ENCODE measurements around the gene IL17RB.

IL17RB gene

DNA sequence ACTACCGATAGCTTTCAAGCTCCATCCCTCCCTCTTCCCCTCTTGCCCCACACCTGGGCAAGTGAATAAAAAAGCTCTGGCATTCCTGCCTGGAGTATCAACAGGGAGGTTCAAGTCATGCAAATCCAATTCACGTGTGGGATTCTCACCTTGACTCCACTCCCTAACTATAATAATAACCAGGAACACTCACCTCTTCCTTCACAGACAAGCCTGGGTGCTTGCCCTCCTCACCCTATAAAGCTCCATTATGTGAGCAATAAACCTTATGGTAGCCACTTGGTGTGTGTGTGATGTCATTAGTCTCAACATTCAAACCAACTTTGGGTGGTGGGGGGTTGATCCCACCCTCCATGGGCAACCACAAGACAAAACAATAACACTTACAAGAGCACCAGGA, 16.8 kb upstream of the IL17RB start:
- no peak for DNase-seq (ENCODE audit: low read depth)

DNA sequence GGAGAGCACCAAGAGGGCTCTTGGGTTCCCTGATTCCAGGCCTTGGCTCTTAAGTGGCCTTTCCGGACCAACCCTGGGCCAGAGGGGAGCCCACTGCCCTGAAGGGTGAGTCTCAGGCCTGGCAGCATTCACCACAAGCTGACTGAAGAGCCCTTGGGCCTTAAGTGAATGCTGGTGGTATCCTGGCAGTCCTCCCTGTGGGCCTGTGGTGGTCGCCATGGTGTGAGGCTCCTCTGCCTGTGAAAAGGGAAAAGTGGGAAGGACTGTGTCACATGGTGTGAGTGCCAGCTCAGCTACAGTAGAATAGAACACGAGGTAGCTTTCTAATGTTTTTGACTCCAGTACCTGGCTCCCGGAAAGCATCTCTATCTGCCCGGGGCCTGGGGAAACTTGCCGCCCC, 15.4 kb upstream of the IL17RB start:
- DNase-seq (ENCODE audit: low read depth), result no peak

- no peak for DNase-seq (ENCODE audit: low read depth)
These were observed 13.2 kb upstream of the IL17RB start for GRCh38 chr3:53833053-53833645.

GRCh38 chr3:53833700-53834099, 12.7 kb upstream of the IL17RB start:
- no peak for DNase-seq (ENCODE audit: low read depth)

GRCh38 chr3:53834429-53835095, 11.8 kb upstream of the IL17RB start:
- DNase-seq (ENCODE audit: low read depth), result no peak

GRCh38 chr3:53835257-53835656, 11.1 kb upstream of the IL17RB start:
- no peak for DNase-seq (ENCODE audit: low read depth)

GRCh38 chr3:53836084-53836872, 10.1 kb upstream of the IL17RB start:
- DNase-seq (ENCODE audit: low read depth), result no peak

DNA sequence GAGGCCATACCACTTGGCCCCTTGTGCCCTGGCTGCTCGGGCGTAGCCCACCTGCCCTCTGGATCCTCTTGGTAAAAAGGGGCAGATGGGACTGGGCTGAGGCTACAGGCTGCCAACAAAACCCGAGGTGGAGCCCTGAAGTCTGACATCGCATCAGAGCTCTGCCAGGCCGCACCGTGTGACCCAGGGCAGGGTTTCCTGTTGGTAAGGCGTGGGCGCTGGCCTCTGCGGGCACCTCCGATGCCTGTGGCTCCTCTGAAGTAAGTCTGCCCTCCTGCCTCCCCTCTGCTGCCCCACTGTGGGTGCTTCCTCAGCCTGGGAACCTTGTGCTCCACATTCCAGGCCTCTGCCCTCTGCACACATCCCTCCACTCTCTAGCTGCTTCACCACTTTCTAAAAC, 9.0 kb upstream of the IL17RB start:
- no peak for DNase-seq (ENCODE audit: low read depth)

DNA sequence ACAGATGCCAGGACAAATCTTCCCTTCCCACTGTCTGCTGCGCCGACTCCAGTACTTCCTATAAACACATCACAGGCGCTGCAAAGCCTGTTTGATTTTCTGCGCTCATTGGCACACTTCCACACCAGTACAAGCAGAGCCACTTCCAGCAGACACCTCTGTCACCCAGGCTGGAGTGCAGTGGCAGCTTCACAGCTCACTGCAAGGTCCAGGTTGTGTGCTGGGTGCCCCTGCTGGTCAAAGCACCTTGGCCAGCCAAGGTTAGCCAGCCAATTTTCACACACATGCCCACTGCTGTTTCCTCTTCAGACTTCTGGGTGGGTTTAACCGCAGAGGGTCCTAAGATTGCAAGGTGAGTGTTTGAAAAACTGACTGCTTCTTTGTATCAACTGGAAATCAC, 5.1 kb upstream of the IL17RB start:
- DNase-seq (ENCODE audit: low read depth), result no peak

DNA sequence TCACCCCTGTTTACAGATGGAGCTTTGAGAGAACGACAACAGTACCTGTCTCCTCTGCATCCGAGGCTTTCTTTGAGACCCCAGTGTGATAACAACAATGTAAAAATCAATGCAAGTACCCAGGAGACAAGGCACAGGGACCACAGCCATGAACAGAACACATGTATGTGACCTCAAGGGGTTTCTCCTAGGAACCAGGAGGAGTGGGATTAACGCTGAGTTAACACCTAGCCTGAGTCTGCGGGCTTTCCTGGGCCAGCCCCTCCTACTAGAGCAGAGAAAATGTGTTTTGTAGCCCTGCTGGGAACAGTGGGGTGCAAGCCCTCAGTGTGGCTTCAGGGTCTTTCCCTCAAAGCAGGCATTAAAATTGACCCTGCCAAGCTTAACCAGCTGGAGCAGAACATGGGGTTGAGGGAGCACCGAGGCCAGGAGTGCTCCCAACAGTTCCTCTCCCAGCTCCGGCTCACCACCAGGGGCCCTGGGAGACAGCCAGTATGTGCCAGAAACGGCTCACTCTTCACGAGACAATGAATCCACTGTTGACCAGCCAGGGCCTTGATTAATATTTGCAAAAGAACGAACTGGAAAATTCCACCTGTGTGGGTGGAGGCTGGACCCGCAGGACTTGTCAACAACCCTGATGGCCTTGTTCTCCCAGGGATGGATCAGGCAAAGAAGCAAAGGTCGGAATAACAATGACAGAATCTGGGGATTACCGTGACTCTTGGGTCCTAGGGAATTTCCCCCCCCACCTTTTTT, 3.8 kb upstream of the IL17RB start:
- no peak for DNase-seq (ENCODE audit: low read depth)

DNA sequence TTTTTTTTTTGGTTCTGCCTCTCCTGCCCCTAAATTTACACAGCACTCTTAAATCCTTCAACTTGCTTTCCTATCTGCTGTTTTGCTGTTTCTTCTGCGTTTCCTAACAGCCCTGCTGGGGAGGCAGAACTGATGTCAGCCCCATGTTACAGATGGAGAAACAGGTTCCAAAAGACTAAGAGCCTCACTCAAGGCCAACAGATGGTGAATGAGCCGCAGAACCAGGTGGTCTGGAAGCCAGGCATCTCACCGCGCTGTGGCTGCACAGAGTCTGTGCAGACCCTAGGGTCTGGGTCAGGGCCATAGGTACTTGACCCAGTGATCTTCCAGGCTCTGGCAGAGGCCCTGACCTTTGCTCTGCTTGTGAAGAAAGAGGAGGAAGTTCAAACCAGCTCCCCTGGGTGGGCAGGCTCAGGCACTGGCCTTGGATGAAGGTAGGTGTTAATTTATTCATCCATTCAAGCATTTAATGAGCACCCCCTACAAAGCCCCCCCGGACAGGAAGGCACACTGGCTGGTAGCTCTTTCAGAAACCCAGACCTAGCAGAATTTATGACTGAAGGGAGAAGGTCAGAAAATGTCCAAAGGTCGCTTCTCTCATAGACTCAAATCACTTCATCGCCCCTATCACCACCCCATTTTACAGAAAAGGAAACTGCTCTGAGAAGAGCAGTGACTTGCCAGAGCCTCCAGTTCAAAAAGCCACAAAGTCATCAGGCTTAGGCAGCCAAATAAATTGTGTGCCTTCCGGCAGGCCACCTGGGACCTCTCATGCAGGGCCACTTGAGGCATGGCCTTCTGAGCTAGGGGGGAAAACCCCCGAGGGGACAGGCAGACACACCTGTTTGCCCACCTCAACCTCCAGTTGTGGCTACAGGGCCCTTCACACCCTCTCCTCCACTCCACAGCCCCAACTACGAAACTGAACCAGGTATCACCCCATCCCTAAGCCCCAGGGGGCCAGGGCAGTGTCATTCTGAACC, 2.9 kb upstream of the IL17RB start:
- no peak for DNase-seq (ENCODE audit: low read depth)

DNA sequence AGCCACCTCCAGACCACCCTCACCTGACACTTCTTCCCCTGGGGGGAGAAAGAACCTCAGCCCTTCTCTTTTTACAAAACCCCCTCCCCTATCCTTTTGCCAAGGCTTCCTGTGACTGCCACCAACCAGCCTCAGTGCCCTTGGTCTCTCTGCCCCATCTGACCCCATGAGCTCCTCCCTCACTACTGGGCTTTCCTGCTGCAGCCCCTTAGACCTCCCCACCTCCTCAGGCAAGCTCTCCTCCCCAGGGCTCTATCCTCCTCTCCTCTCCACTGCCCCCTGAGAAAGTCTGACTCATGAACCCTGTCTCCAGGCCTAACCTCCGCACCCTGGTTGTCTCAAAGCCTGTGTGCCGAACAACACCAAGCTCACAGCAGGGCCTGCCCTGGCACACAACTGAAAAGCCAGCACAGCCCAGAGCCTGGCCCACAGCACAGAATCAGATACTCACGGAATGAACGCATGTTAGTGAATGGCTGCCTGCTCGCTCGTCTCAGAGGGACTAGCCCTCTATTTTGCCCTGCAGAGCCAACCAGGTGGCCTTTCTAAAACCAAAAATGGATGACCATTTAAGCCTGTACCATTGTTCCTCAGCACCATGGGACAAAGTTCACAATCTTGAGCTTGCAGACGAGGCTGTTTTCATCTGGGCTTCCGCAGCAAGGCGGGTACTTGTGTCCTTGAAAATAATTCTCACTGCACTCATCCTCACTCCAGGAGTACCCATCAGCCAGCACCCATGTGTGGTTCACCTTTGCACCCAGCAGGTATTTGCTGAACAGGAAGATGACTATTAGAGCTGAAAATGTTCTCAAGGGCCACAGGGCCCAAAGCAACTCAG, 1.9 kb upstream of the IL17RB start:
- DNase-seq (ENCODE audit: low read depth), result no peak

DNA sequence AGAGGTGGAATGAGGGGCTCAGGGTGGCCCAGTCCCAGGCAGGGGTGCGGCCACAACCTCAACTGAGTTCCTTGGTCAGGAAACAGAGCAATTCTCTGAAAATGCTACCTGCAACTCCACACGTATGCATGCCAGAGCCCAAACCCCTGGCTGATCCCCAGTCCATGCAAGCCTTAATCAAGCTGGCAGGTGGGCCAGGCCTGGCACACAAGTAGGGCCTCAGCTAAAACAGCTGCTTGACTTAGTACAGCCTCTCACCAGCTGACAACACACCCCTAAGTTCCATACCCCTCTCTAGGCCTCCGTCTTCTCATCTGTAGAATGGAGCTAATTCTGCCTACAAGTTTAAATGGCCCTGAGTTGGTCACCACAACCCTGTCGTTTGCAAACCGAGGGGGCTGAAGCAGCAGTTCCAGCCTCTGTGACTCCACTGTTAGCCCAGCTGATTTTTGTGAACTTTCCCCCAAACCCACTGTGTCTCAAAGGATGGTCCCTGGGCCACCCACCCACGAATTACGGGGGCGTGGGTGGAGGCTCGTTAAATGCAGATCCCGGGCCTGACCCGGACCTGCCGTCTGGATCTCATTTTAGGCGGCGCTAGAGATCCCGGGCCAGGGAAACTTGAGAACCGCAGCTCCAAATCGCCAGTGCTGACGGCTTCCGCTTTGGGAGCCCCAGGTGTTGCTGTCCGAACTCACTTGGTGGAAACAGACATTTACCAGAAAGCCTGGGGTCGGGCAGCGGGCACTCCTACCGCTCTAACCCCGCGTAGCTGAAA, 1.1 kb upstream of the IL17RB start:
- no peak for DNase-seq (ENCODE audit: low read depth)

DNA sequence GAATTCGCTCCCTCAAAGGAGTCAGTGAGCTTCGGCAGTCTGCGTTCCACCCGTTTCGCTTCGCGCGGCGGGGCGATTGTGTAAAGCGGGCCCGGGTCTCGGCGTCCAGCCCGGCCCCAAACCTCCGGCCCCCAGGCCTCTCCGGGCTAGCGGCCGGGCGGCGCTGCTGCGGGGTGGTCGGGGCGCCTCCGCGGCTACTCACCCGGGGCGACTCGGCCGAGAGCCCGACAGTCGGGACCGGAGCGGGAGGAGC, 561 bp upstream of the IL17RB start:
- no peak for DNase-seq (ENCODE audit: low read depth)

GRCh38 chr3:53846851-53847155, 435 bp downstream of the IL17RB start:
- DNase-seq (ENCODE audit: low read depth), result no peak

DNA sequence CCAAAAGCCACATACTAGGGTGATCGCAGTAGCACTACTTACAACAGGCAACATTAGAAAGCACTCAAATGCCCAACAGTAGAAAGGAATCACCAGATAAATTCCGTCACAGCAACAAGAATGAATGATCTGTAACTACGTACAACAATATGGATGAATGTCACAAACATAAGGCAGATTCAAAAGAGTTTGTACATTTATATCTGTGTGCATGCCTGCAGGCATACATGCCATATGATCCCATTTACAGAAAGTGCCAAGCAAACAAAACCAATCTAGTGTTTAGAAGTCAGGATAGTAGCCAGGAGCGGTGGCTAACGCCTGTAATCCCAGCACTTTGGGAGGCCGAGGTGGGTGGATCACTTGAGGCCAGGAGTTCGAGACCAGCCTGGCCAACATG, 3.5 kb downstream of the IL17RB start:
- no peak for DNase-seq (ENCODE audit: low read depth)

DNA sequence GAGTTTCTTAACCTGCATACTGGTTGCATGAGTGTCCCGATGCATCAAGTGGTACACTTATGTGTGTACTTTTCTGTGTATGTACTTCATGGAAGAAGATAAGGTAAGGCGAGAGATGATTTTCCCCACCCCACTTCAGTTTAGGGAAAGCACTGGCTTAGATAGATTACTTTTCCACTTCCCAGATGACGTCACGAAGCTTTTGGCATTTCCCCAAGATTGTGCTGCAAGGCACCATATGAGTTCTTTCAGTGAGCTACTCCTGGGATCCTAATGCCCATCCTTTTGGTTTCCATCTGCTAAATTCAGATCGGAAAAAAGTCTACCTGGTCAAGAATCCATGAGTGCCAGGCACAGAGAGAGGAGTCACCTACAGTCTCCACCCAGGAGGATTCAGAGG, 4.5 kb downstream of the IL17RB start:
- DNase-seq (ENCODE audit: low read depth), result no peak

- DNase-seq (ENCODE audit: low read depth), result no peak
These were observed 10.6 kb downstream of the IL17RB start for GRCh38 chr3:53856964-53857363.

GRCh38 chr3:53858096-53858741, 11.9 kb downstream of the IL17RB start:
- DNase-seq (ENCODE audit: low read depth), result no peak

GRCh38 chr3:53859178-53859577, 12.8 kb downstream of the IL17RB start:
- no peak for DNase-seq (ENCODE audit: low read depth)

Data from HS-27A (cell line).